RWPE1 (cell line): ENCODE data around the gene IL2RA.

ENCODE experiments used
- CTCF ChIA-PET: fragments of 350-600 bp; sonication (Branson Sonifier 250); formaldehyde crosslinking; extraction: SDS; loops from one replicate; lab custom pipeline; 2021; lab: Yijun Ruan, JAX
- POLR2A ChIA-PET: fragments of 400-600 bp; formaldehyde crosslinking; extraction: SDS; loops from one replicate; lab custom pipeline; 2020; ENCODE audit warnings: antibody characterized with exemption; ENCODE audit not compliant: low non-redundant PET; lab: Yijun Ruan, JAX
- DNase-seq: peaks from one replicate; pipeline ENCODE4 v3.0.0; 2012; ENCODE audit warnings: low spot score
- H3K27ac ChIP-seq: fragments of 450-650 bp; 2 replicates; pipeline ENCODE4 v1.5.1; 2017
- CTCF ChIP-seq: fragments of 450-650 bp; conservative IDR thresholded peaks from 2 replicates; pipeline ENCODE4 v1.5.1; 2017; ENCODE audit warnings: low read depth, mild to moderate bottlenecking

The IL2RA gene

GRCh38 chr10:5971315-5971832 lies 90.8 kb downstream of the IL2RA start:
- ChIA-PET CTCF (interaction anchor here (0.6 to 0.7 kb wide), 2 partner anchors 95 to 99 kb away, joined by 3 read pairs; no protein-coding TSS in a partner anchor), POLR2A (no interaction called here)
- peak overlapping the region; percentile 74 for H3K27ac ChIP-seq
- DNase-seq, result peak; percentile 61
- no peak for TF ChIP-seq CTCF

GRCh38 chr10:5970527-5970926 lies 91.6 kb downstream of the IL2RA start:
- TF ChIP-seq CTCF, result no peak
- CTCF ChIA-PET, result interaction anchor here (0.6 kb wide), 1 partner anchor 11 kb away, joined by 3 read pairs; no protein-coding TSS in a partner anchor
- DNase-seq, result no peak
- POLR2A ChIA-PET, result no interaction called here
- H3K27ac ChIP-seq, result peak overlapping the region; percentile 55

GRCh38 chr10:5970066-5970465 lies 92.1 kb downstream of the IL2RA start:
- H3K27ac ChIP-seq, result no peak overlapping the region
- no peak for TF ChIP-seq CTCF
- POLR2A ChIA-PET, result no interaction called here
- CTCF ChIA-PET, result no interaction called here
- DNase-seq, result no peak

GRCh38 chr10:5968681-5969453 lies 93.3 kb downstream of the IL2RA start:
- ChIA-PET CTCF (interaction anchor here (0.5 kb wide), 1 partner anchor 27 kb away, joined by 5 read pairs; no protein-coding TSS in a partner anchor), POLR2A (interaction anchor here (0.6 kb wide), 1 partner anchor 153 kb away, joined by 5 read pairs; no protein-coding TSS in a partner anchor)
- no peak overlapping the region for H3K27ac ChIP-seq
- no peak for TF ChIP-seq CTCF
- no peak for DNase-seq

GRCh38 chr10:5968037-5968680 lies 94.0 kb downstream of the IL2RA start:
- CTCF ChIA-PET, result no interaction called here
- POLR2A ChIA-PET, result no interaction called here
- DNase-seq, result no peak
- TF ChIP-seq CTCF, result no peak
- H3K27ac ChIP-seq, result no peak overlapping the region

GRCh38 chr10:5965266-5965665 lies 96.9 kb downstream of the IL2RA start:
- POLR2A ChIA-PET, result no interaction called here
- CTCF ChIA-PET, result no interaction called here
- H3K27ac ChIP-seq, result 0 out of 2 replicates have a peak overlapping the region, but pooled peaks have one; percentile 0
- no peak for DNase-seq
- TF ChIP-seq CTCF, result no peak
